Measurements from ENCODE around the gene POLR2B.

Gene POLR2B

GRCh38 chr4:56981795-56982201, 3.1 kb downstream of the POLR2B start:
- Histone ChIP-seq H3K4me3 (ENCODE audit: low read length in 2 of 2) (no peak overlapping the region), H3K27me3 (ENCODE audit: control insufficient read depth in 2 of 2, insufficient read depth in 2 of 2, low read length in 2 of 2) (no peaks in the 10 kb centered on the region), H3K9ac (ENCODE audit: low read depth in 1 of 2, low read length in 2 of 2) (no peak overlapping the region), H3K36me3 (ENCODE audit: control insufficient read depth in 2 of 2, insufficient read depth in 2 of 2, low read length in 2 of 2) (peaks cover 5 to 11% of the 10 kb centered on the region in 2 donors), H3K27ac (ENCODE audit: low read depth in 2 of 2, low read length in 2 of 2) (no peak overlapping the region), H3K4me1 (ENCODE audit: control insufficient read depth in 2 of 2, insufficient read depth in 2 of 2, low read length in 2 of 2) (peaks cover 4% of the 10 kb centered on the region in 2 donors), H3K9me3 (ENCODE audit: control insufficient read depth in 2 of 2, low read length in 2 of 2) (no peaks in the 10 kb centered on the region)

DNA sequence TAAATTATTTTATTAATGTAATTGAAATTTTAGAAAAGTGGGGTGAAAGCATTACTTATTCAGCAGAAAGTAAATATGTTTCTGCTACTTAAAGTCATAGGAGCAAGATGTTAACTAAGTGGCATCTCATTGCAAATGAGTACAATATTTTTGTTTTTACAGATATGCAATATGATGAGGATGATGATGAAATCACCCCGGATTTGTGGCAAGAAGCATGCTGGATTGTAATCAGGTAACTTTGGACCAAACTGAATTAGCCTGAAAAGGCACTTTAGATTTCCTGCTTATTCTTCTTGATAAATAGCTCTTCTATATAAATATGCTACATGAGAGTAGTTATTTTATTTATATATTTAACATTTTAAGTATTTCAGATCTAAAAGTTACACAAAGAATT, 7.5 kb downstream of the POLR2B start:
- peaks cover 34 to 48% of the 10 kb centered on the region in 2 donors for H3K36me3 ChIP-seq (ENCODE audit: control insufficient read depth in 2 of 2, insufficient read depth in 2 of 2, low read length in 2 of 2)
- no peaks in the 10 kb centered on the region for H3K4me1 ChIP-seq (ENCODE audit: control insufficient read depth in 2 of 2, insufficient read depth in 2 of 2, low read length in 2 of 2)
- no peak overlapping the region for H3K9ac ChIP-seq (ENCODE audit: low read depth in 1 of 2, low read length in 2 of 2)
- no peak overlapping the region for H3K27ac ChIP-seq (ENCODE audit: low read depth in 2 of 2, low read length in 2 of 2)
- H3K9me3 ChIP-seq (ENCODE audit: control insufficient read depth in 2 of 2, low read length in 2 of 2) = no peaks in the 10 kb centered on the region
- H3K4me3 ChIP-seq (ENCODE audit: low read length in 2 of 2) = no peak overlapping the region
- H3K27me3 ChIP-seq (ENCODE audit: control insufficient read depth in 2 of 2, insufficient read depth in 2 of 2, low read length in 2 of 2) = no peaks in the 10 kb centered on the region

GRCh38 chr4:56986952-56987351, 8.3 kb downstream of the POLR2B start:
- peaks cover 40 to 55% of the 10 kb centered on the region in 2 donors for H3K36me3 ChIP-seq (ENCODE audit: control insufficient read depth in 2 of 2, insufficient read depth in 2 of 2, low read length in 2 of 2)
- H3K9me3 ChIP-seq (ENCODE audit: control insufficient read depth in 2 of 2, low read length in 2 of 2) = no peaks in the 10 kb centered on the region
- no peaks in the 10 kb centered on the region for H3K27me3 ChIP-seq (ENCODE audit: control insufficient read depth in 2 of 2, insufficient read depth in 2 of 2, low read length in 2 of 2)
- no peaks in the 10 kb centered on the region for H3K4me1 ChIP-seq (ENCODE audit: control insufficient read depth in 2 of 2, insufficient read depth in 2 of 2, low read length in 2 of 2)
- no peak overlapping the region for H3K4me3 ChIP-seq (ENCODE audit: low read length in 2 of 2)
- no peak overlapping the region for H3K9ac ChIP-seq (ENCODE audit: low read depth in 1 of 2, low read length in 2 of 2)
- H3K27ac ChIP-seq (ENCODE audit: low read depth in 2 of 2, low read length in 2 of 2) = no peak overlapping the region

GRCh38 chr4:56990109-56990905, 11.6 kb downstream of the POLR2B start:
- no peaks in the 10 kb centered on the region for H3K9me3 ChIP-seq (ENCODE audit: control insufficient read depth in 2 of 2, low read length in 2 of 2)
- no peaks in the 10 kb centered on the region for H3K27me3 ChIP-seq (ENCODE audit: control insufficient read depth in 2 of 2, insufficient read depth in 2 of 2, low read length in 2 of 2)
- H3K36me3 ChIP-seq (ENCODE audit: control insufficient read depth in 2 of 2, insufficient read depth in 2 of 2, low read length in 2 of 2) = peaks cover 55 to 66% of the 10 kb centered on the region in 2 donors
- no peak overlapping the region for H3K27ac ChIP-seq (ENCODE audit: low read depth in 2 of 2, low read length in 2 of 2)
- no peak overlapping the region for H3K4me3 ChIP-seq (ENCODE audit: low read length in 2 of 2)
- no peaks in the 10 kb centered on the region for H3K4me1 ChIP-seq (ENCODE audit: control insufficient read depth in 2 of 2, insufficient read depth in 2 of 2, low read length in 2 of 2)
- no peak overlapping the region for H3K9ac ChIP-seq (ENCODE audit: low read depth in 1 of 2, low read length in 2 of 2)

DNA sequence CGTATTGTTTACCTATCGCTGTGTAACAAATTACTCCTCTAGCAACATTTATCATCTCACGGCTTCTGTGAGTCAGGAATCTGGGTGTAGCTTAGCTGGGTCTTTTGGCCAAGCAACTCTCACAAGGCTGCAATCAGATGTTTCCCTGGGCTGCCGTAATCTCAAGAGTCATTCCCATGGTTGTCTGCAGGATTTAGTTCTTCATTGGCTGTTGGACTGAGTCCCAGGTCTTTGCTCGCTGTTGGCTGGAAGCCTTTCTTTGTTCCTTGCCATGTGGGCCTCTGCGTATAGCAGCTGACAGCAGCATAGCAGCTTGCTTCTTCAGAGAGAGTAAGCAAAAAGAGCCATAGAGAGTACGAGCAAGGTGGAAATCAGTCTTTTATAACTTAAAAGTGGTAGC, 16.8 kb downstream of the POLR2B start:
- peak overlapping the region in 1 of 2 donors; percentile 23 for H3K27ac ChIP-seq (ENCODE audit: low read depth in 2 of 2, low read length in 2 of 2)
- H3K4me3 ChIP-seq (ENCODE audit: low read length in 2 of 2) = no peak overlapping the region
- peaks cover 57 to 58% of the 10 kb centered on the region in 2 donors for H3K36me3 ChIP-seq (ENCODE audit: control insufficient read depth in 2 of 2, insufficient read depth in 2 of 2, low read length in 2 of 2)
- no peaks in the 10 kb centered on the region for H3K27me3 ChIP-seq (ENCODE audit: control insufficient read depth in 2 of 2, insufficient read depth in 2 of 2, low read length in 2 of 2)
- H3K4me1 ChIP-seq (ENCODE audit: control insufficient read depth in 2 of 2, insufficient read depth in 2 of 2, low read length in 2 of 2) = no peaks in the 10 kb centered on the region
- no peak overlapping the region for H3K9ac ChIP-seq (ENCODE audit: low read depth in 1 of 2, low read length in 2 of 2)
- no peaks in the 10 kb centered on the region for H3K9me3 ChIP-seq (ENCODE audit: control insufficient read depth in 2 of 2, low read length in 2 of 2)

DNA sequence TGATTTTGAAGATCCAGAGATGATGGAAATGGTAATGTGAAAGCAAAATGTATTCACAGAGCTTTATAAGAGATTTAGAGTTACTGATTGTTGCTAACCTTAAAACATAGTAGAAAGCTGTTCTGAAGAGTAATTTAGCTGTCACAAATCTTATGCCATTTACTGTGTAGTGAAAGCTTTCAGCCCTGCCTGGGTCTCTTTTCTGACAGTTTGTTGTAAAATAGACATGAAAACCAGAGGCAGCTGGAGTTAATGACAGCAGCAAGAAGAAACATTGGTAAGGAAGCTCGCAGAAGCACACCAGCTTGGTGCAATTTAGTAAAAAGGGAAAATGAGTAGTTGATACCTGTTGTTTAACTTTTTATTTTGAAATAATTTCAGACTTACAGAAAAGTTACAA, 21.1 kb downstream of the POLR2B start:
- no peaks in the 10 kb centered on the region for H3K9me3 ChIP-seq (ENCODE audit: control insufficient read depth in 2 of 2, low read length in 2 of 2)

DNA sequence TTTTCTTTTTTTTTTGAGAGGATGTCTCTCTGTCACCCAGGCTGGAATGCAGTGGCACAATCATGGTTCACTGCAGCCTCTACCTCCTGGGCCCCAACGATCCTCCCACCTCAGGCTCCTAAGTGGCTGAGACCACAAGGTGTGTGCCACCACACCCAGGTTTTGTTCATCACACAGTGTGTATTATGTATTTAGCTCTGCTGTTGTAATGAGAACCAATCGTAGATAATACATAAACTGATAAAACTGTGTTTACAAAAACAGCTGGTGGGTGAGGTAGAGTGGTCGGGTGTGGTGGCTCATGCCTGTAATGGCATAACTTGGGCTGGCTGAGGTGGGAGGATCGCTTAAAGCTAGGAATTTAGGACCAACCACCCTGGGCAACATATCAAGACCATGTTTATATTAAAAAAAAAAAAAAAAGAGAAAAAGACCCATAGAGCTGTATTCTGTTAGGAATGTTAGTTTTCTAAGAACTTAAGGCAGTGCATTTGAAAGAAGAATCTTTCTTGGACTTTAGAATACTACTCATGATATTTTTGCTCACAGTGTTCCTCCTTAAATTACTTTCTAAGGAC, 34.9 kb downstream of the POLR2B start:
- Histone ChIP-seq H3K36me3 (ENCODE audit: control insufficient read depth in 2 of 2, insufficient read depth in 2 of 2, low read length in 2 of 2) (peaks cover 54 to 66% of the 10 kb centered on the region in 2 donors), H3K27me3 (ENCODE audit: control insufficient read depth in 2 of 2, insufficient read depth in 2 of 2, low read length in 2 of 2) (no peaks in the 10 kb centered on the region), H3K4me3 (ENCODE audit: low read length in 2 of 2) (no peak overlapping the region), H3K4me1 (ENCODE audit: control insufficient read depth in 2 of 2, insufficient read depth in 2 of 2, low read length in 2 of 2) (no peaks in the 10 kb centered on the region), H3K9me3 (ENCODE audit: control insufficient read depth in 2 of 2, low read length in 2 of 2) (no peaks in the 10 kb centered on the region), H3K27ac (ENCODE audit: low read depth in 2 of 2, low read length in 2 of 2) (no peak overlapping the region), H3K9ac (ENCODE audit: low read depth in 1 of 2, low read length in 2 of 2) (no peak overlapping the region)

More for the DNA sequence above, 21.1 kb downstream of the POLR2B start:
- no peaks in the 10 kb centered on the region for H3K4me1 ChIP-seq (ENCODE audit: control insufficient read depth in 2 of 2, insufficient read depth in 2 of 2, low read length in 2 of 2)
- peaks cover 58 to 59% of the 10 kb centered on the region in 2 donors for H3K36me3 ChIP-seq (ENCODE audit: control insufficient read depth in 2 of 2, insufficient read depth in 2 of 2, low read length in 2 of 2)
- H3K4me3 ChIP-seq (ENCODE audit: low read length in 2 of 2) = no peak overlapping the region
- no peaks in the 10 kb centered on the region for H3K27me3 ChIP-seq (ENCODE audit: control insufficient read depth in 2 of 2, insufficient read depth in 2 of 2, low read length in 2 of 2)
- no peak overlapping the region for H3K27ac ChIP-seq (ENCODE audit: low read depth in 2 of 2, low read length in 2 of 2)
- no peak overlapping the region for H3K9ac ChIP-seq (ENCODE audit: low read depth in 1 of 2, low read length in 2 of 2)

GRCh38 chr4:57018980-57019379, 40.3 kb downstream of the POLR2B start:
- Histone ChIP-seq H3K9ac (ENCODE audit: low read depth in 1 of 2, low read length in 2 of 2) (no peak overlapping the region), H3K9me3 (ENCODE audit: control insufficient read depth in 2 of 2, low read length in 2 of 2) (no peaks in the 10 kb centered on the region), H3K27me3 (ENCODE audit: control insufficient read depth in 2 of 2, insufficient read depth in 2 of 2, low read length in 2 of 2) (no peaks in the 10 kb centered on the region), H3K27ac (ENCODE audit: low read depth in 2 of 2, low read length in 2 of 2) (no peak overlapping the region), H3K4me1 (ENCODE audit: control insufficient read depth in 2 of 2, insufficient read depth in 2 of 2, low read length in 2 of 2) (no peaks in the 10 kb centered on the region), H3K36me3 (ENCODE audit: control insufficient read depth in 2 of 2, insufficient read depth in 2 of 2, low read length in 2 of 2) (peaks cover 74 to 80% of the 10 kb centered on the region in 2 donors), H3K4me3 (ENCODE audit: low read length in 2 of 2) (no peak overlapping the region)

- Histone ChIP-seq H3K4me1 (ENCODE audit: control insufficient read depth in 2 of 2, insufficient read depth in 2 of 2, low read length in 2 of 2) (no peaks in the 10 kb centered on the region), H3K9me3 (ENCODE audit: control insufficient read depth in 2 of 2, low read length in 2 of 2) (no peaks in the 10 kb centered on the region), H3K9ac (ENCODE audit: low read depth in 1 of 2, low read length in 2 of 2) (no peak overlapping the region), H3K27ac (ENCODE audit: low read depth in 2 of 2, low read length in 2 of 2) (no peak overlapping the region), H3K36me3 (ENCODE audit: control insufficient read depth in 2 of 2, insufficient read depth in 2 of 2, low read length in 2 of 2) (peaks cover 78 to 84% of the 10 kb centered on the region in 2 donors), H3K27me3 (ENCODE audit: control insufficient read depth in 2 of 2, insufficient read depth in 2 of 2, low read length in 2 of 2) (no peaks in the 10 kb centered on the region), H3K4me3 (ENCODE audit: low read length in 2 of 2) (no peak overlapping the region)
These were observed 41.9 kb downstream of the POLR2B start for GRCh38 chr4:57020467-57021101.

- H3K36me3 ChIP-seq (ENCODE audit: control insufficient read depth in 2 of 2, insufficient read depth in 2 of 2, low read length in 2 of 2) = peaks cover 76 to 80% of the 10 kb centered on the region in 2 donors
- no peak overlapping the region for H3K9ac ChIP-seq (ENCODE audit: low read depth in 1 of 2, low read length in 2 of 2)
- H3K27ac ChIP-seq (ENCODE audit: low read depth in 2 of 2, low read length in 2 of 2) = no peak overlapping the region
- H3K4me3 ChIP-seq (ENCODE audit: low read length in 2 of 2) = no peak overlapping the region
- H3K27me3 ChIP-seq (ENCODE audit: control insufficient read depth in 2 of 2, insufficient read depth in 2 of 2, low read length in 2 of 2) = no peaks in the 10 kb centered on the region
- no peaks in the 10 kb centered on the region for H3K9me3 ChIP-seq (ENCODE audit: control insufficient read depth in 2 of 2, low read length in 2 of 2)
- no peaks in the 10 kb centered on the region for H3K4me1 ChIP-seq (ENCODE audit: control insufficient read depth in 2 of 2, insufficient read depth in 2 of 2, low read length in 2 of 2)
These were observed 44.4 kb downstream of the POLR2B start for GRCh38 chr4:57023104-57023503.
